ENCODE results near the gene ASB11.
"Not testable (repeated sequence)": the region's sequence is repeated elsewhere in the genome, so short reads cannot be mapped to it uniquely, and the experiment has no call there.

Gene ASB11

GRCh38 chrX:15314472-15314871, 968 bp downstream of the ASB11 start:
- no peak overlapping the region for H3K4me3 ChIP-seq
- H3K27ac ChIP-seq = no peak overlapping the region

GRCh38 chrX:15311119-15311518, 4.3 kb downstream of the ASB11 start:
- Histone ChIP-seq H3K27ac (no peak overlapping the region), H3K4me3 (no peak overlapping the region)

GRCh38 chrX:15310117-15310516, 5.3 kb downstream of the ASB11 start:
- H3K27ac ChIP-seq = peak overlapping the region in 1 of 21 experiments; percentile 37
- H3K4me3 ChIP-seq = no peak overlapping the region

- H3K27ac ChIP-seq, H3K4me3 ChIP-seq: not testable (repeated sequence)
These were observed 9.5 kb downstream of the ASB11 start for GRCh38 chrX:15305899-15306298.

- Histone ChIP-seq H3K27ac (no peak overlapping the region), H3K4me3 (no peak overlapping the region)
These were observed 13.5 kb downstream of the ASB11 start for GRCh38 chrX:15301924-15302323.

GRCh38 chrX:15299941-15300851, 15.2 kb downstream of the ASB11 start:
- Histone ChIP-seq H3K27ac (peak overlapping the region in 1 of 21 experiments; percentile 31), H3K4me3 (no peak overlapping the region)

GRCh38 chrX:15298780-15299179, 16.7 kb downstream of the ASB11 start:
- H3K27ac ChIP-seq = peak overlapping the region in 7 of 21 experiments; percentile 15 to 75 (median 41)

GRCh38 chrX:15298201-15298600, 17.2 kb downstream of the ASB11 start:
- peak overlapping the region in 8 of 21 experiments; percentile 15 to 75 (median 38) for H3K27ac ChIP-seq
- no peak overlapping the region for H3K4me3 ChIP-seq

More at GRCh38 chrX:15298780-15299179, 16.7 kb downstream of the ASB11 start:
- H3K4me3 ChIP-seq = no peak overlapping the region

GRCh38 chrX:15293451-15293850, 22.0 kb downstream of the ASB11 start:
- no peak overlapping the region for H3K4me3 ChIP-seq
- no peak overlapping the region for H3K27ac ChIP-seq

- H3K4me3 ChIP-seq = no peak overlapping the region
- no peak overlapping the region for H3K27ac ChIP-seq
These were observed 22.6 kb downstream of the ASB11 start for GRCh38 chrX:15292861-15293260.

- Histone ChIP-seq H3K4me3 (no peak overlapping the region), H3K27ac (no peak overlapping the region)
These were observed 37.8 kb downstream of the ASB11 start for GRCh38 chrX:15277604-15278003.

- no peak overlapping the region for H3K27ac ChIP-seq
- H3K4me3 ChIP-seq = no peak overlapping the region
These were observed 40.5 kb downstream of the ASB11 start for GRCh38 chrX:15274946-15275345.

- H3K4me3 ChIP-seq, H3K27ac ChIP-seq: not testable (repeated sequence)
These were observed 42.2 kb downstream of the ASB11 start for GRCh38 chrX:15273275-15273674.

GRCh38 chrX:15271757-15272156, 43.7 kb downstream of the ASB11 start:
- no peak overlapping the region for H3K4me3 ChIP-seq
- H3K27ac ChIP-seq = no peak overlapping the region

- peak within 1 kb of the TSS in 1 of 7 experiments; percentile 2 for H3K4me3 ChIP-seq
- H3K27ac ChIP-seq = peak within 1 kb of the TSS in 3 of 21 experiments; percentile 9 to 47 (median 33)
These were observed 45.6 kb downstream of the ASB11 start, which contains the start of gene ASB9 for GRCh38 chrX:15269618-15270521. Gene ASB9 (minus strand): TSS chrX:15270083. CDS start chrX:15269874, 209 bp downstream.

- Histone ChIP-seq H3K27ac (peak overlapping the region in 1 of 21 experiments; percentile 9), H3K4me3 (no peak overlapping the region)
These were observed 46.3 kb downstream of the ASB11 start for GRCh38 chrX:15269120-15269519.

GRCh38 chrX:15254852-15255251, 60.6 kb downstream of the ASB11 start:
- Histone ChIP-seq H3K27ac (no peak overlapping the region), H3K4me3 (no peak overlapping the region)

GRCh38 chrX:15245896-15246295, 69.5 kb downstream of the ASB11 start:
- Histone ChIP-seq H3K4me3 (no peak overlapping the region), H3K27ac (no peak overlapping the region)

- Histone ChIP-seq H3K27ac (no peak overlapping the region), H3K4me3 (no peak overlapping the region)
These were observed 71.0 kb downstream of the ASB11 start for GRCh38 chrX:15244421-15244820.

GRCh38 chrX:15242899-15243555, 72.4 kb downstream of the ASB11 start:
- Histone ChIP-seq H3K27ac (no peak overlapping the region), H3K4me3 (no peak overlapping the region)

All from skin epidermis (tissue), 12 donors.